Duodenal mucosa (tissue), 2 donors: ENCODE data around the gene KRT36.
A peak's percentile ranks its signal among the peaks of the same experiment; 100 is the strongest.

Source experiments
- H3K27ac ChIP-seq: one replicate; pipeline ENCODE4 v1.7.0; 2013; ENCODE audit warnings: low read depth, low read length
- H3K27me3 ChIP-seq, 2 donors: one replicate each; pipeline ENCODE4 v1.7.0; 2013; ENCODE audit warnings: low read length in 2 of 2, control low read depth in 1 of 2; ENCODE audit not compliant: insufficient read depth in 2 of 2, control insufficient read depth in 1 of 2
- H3K36me3 ChIP-seq, 2 donors: one replicate each; pipeline ENCODE4 v1.7.0; 2013; ENCODE audit warnings: low read length in 2 of 2, control low read depth in 1 of 2; ENCODE audit not compliant: insufficient read depth in 2 of 2, control insufficient read depth in 1 of 2
- H3K4me1 ChIP-seq, 2 donors: one replicate each; pipeline ENCODE4 v1.7.0; 2013; ENCODE audit warnings: low read length in 2 of 2, control low read depth in 1 of 2; ENCODE audit not compliant: insufficient read depth in 2 of 2, control insufficient read depth in 1 of 2
- H3K4me3 ChIP-seq, 2 donors: one replicate each; pipeline ENCODE4 v1.7.0; 2013; ENCODE audit warnings: low read length in 2 of 2, low read depth in 1 of 2
- H3K9ac ChIP-seq, 2 donors: one replicate each; pipeline ENCODE4 v1.7.0; 2013; ENCODE audit warnings: low read length in 2 of 2, low read depth in 1 of 2
- H3K9me3 ChIP-seq, 2 donors: one replicate each; pipeline ENCODE4 v1.7.0; 2013; ENCODE audit warnings: low read length in 2 of 2, control low read depth in 1 of 2; ENCODE audit not compliant: control insufficient read depth in 1 of 2

KRT36 gene

DNA sequence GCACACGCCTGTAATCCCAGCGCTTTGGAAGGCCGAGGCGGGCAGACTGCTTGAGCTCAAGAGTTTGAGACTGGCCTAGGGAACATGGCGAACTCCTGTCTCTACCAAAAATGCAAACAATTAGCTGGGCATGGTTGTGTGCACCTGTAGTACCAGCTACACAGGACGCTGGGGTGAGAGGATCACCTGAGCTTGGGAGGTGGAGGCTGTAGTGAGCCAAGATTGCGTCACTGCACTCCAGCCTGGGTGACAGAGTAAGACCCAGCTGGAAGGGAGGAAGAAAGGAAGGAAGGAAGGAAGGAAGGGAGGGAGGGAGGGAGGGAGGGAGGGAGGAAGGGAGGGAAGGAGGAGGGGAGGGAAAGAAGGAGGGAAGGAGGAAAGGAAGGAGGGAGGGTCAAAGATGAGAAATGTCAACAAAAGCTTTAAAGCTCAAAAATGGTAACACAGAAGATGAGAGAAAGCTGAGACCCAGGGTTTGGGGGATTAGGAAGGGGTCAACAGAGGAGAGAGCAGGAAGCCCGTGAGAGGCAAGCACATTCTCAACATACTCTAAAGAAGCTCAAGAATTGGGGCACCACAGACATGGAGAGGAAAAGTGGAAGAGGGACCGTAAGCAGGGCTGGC lies 43.3 kb upstream of the KRT36 start:
- Histone ChIP-seq H3K27ac (no peak overlapping the region), H3K9me3 (no peaks in the 10 kb centered on the region), H3K27me3 (peaks cover 3 to 15% of the 10 kb centered on the region in 2 donors)

DNA sequence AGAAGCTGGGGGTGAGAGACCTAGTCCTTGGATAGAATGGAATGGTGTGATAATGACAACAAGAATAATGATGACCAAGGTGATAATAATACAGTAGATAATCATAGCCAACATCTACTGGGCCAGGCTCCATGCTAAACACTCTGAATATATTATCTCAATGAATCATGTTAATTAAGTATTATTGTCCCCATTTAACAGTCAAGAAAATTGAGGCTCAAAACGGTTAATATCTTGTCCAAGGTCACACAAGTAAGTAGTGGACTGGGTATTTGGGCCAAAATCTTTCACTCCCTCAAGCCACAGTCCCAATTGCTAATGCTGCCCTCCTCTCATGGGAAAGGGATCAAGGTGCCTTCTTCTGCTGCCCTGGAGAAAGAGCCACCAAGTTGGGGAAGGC lies 42.3 kb upstream of the KRT36 start:
- Histone ChIP-seq H3K4me3 (no peak overlapping the region), H3K27ac (no peak overlapping the region), H3K27me3 (peaks cover 3 to 19% of the 10 kb centered on the region in 2 donors), H3K36me3 (no peaks in the 10 kb centered on the region), H3K4me1 (peaks cover 30% of the 10 kb centered on the region in 2 donors), H3K9ac (no peak overlapping the region), H3K9me3 (no peaks in the 10 kb centered on the region)

More for the DNA sequence above, 43.3 kb upstream of the KRT36 start:
- Histone ChIP-seq H3K4me3 (no peak overlapping the region), H3K36me3 (no peaks in the 10 kb centered on the region), H3K4me1 (peaks cover 30% of the 10 kb centered on the region in 2 donors), H3K9ac (no peak overlapping the region)

DNA sequence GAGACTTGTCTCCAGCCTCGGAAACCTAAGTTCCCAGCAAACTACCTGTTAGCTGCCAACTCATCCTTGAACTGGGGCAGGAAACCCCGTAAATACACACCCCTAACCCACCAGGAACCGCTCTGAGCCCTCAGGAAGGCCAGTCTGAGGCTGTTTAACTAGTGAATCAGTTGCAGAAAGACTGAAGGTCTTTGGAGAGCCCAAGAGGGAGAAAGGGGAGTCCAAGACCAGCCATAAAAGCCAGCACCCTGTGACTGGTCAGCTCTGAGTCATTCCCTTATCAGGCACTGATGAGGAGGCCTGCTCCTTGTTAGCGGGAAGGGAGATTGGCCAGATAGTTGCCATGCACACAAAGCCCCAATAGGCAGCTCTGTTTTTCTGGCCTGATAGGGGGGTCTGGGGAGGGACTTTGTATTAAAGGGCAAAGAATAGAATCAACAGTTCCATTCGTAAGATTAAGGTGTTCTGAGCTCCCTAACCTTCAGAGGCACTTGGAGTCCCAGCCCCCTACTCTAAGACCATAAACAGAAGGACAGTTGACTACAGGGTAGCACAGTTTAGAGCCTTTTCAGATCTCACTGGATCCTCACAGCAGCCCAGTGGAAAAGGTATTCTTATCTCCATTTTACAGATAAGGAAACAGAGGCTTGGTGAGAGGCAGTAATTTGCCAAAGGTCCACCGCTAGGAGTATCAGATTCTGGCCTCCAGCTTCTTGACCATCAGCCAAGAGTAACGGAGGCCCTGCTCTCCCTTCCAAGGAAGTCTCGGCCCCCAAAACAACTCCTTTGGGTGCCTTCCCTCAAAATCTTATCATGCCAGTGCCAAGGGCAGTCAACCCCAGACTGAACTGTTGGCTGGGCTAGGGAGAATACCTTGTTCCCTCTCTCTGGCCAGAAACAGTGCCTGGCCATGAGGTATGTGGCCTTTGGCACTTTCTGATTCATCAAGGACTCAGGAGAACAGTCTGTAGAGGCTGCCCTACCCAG lies 40.6 kb upstream of the KRT36 start:
- Histone ChIP-seq H3K27me3 (peaks cover 3 to 16% of the 10 kb centered on the region in 2 donors), H3K9me3 (no peaks in the 10 kb centered on the region), H3K4me1 (peaks cover 28 to 29% of the 10 kb centered on the region in 2 donors), H3K36me3 (no peaks in the 10 kb centered on the region), H3K4me3 (peak overlapping the region in 1 of 2 donors; percentile 49), H3K9ac (peak overlapping the region; percentile 85 to 90), H3K27ac (peak overlapping the region; percentile 79)

DNA sequence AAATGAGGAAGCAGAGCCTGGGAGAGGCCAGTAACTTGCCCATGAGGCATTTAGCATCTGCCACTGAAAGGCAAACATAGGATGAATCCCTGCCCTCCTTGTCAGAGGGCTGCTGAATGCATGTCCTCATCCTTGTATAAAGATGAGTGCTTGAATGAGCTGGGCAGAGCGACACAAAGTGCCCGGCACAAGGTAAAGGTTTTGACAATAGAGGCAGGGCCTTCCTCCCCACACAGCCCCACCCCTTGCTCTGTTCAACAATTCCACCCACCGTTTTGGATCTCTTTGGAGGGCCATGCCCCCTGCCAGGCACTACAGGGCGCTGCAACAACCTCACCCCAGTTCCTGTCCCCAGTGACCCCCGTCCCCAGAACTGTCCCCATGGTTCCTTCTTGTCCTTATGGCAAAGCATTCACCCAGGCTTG lies 39.8 kb upstream of the KRT36 start:
- Histone ChIP-seq H3K27me3 (peaks cover 3 to 16% of the 10 kb centered on the region in 2 donors), H3K4me1 (peaks cover 34 to 36% of the 10 kb centered on the region in 2 donors), H3K36me3 (peaks cover 1 to 5% of the 10 kb centered on the region in 2 donors), H3K27ac (peak overlapping the region; percentile 79), H3K9ac (peak overlapping the region; percentile 85 to 90), H3K4me3 (peak overlapping the region; percentile 23 to 49), H3K9me3 (no peaks in the 10 kb centered on the region)

DNA sequence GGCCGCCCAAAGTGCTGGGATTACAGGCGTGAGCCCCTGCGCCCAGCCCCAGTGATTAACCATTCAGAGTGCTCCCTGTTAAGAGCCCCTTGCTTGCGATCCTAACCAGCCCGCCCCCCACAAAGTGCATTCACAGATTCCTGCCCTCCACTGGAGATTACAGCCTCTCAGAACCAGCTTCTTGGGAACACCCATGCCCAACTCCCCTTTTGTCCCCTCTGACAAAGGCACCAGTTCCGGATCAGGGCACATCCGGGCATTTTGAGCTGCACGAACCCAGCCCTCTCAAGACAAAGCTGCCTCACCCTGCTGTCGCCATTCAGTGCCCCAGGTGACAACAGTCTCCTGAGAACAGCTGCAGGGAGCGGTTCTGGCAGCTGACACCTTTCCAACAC lies 39.2 kb upstream of the KRT36 start:
- peaks cover 3 to 16% of the 10 kb centered on the region in 2 donors for H3K27me3 ChIP-seq
- H3K9ac ChIP-seq: peak overlapping the region; percentile 85 to 90
- H3K36me3 ChIP-seq: peaks cover 4 to 9% of the 10 kb centered on the region in 2 donors
- peaks cover 34 to 41% of the 10 kb centered on the region in 2 donors for H3K4me1 ChIP-seq
- H3K27ac ChIP-seq: peak overlapping the region; percentile 79
- H3K4me3 ChIP-seq: peak overlapping the region; percentile 23 to 49
- H3K9me3 ChIP-seq: no peaks in the 10 kb centered on the region

DNA sequence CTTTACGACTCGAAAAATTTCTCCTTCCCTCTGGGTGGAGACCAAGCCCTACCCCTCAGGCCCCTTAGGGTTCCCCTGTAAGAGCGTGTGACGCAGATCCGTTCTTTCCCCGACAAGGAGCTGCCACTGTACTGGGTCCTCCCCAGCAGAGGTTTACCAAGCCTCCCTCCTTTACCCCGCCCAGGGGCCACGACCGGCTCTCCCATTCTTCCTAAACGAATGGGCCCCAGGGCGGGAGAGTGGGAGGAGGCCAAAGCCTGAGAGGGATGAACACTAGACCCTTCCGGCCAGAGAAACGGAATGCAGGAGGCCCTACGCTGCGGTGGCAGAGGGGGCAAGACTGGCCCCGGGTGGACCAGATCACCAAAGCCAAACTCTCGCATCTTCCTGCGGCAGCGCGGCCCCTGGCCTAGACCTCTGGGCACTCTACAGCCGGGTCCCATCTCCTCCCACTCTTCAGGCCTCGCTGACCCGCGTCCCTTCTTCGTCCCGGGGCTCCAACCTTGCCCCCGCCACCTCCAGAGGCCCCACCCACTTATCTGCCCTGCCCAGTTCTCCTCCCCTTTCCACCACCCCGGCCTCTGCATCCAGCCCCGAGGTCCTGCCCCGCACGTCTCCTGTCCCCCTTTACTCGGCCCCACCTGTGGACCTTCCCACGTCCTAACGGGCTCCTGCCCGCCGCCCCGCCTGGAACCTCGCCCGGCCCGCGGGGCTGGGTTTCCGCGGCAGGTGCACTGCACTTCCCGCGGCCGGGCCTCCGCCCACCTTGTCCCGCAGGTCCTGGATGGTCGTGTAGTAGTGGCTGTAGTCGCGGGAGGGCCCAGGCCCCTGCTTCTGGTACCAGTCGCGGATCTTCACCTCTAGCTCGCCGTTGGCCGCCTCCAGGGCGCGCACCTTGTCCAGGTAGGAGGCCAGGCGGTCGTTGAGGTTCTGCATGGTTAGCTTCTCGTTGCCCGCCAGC lies 37.6 kb upstream of the KRT36 start:
- Histone ChIP-seq H3K4me3 (peak overlapping the region; percentile 80 to 83), H3K9ac (peak overlapping the region; percentile 85 to 90), H3K4me1 (peaks cover 45 to 57% of the 10 kb centered on the region in 2 donors), H3K27ac (peak overlapping the region; percentile 90), H3K9me3 (no peaks in the 10 kb centered on the region), H3K27me3 (peaks cover 3 to 16% of the 10 kb centered on the region in 2 donors), H3K36me3 (peaks cover 4 to 17% of the 10 kb centered on the region in 2 donors)

DNA sequence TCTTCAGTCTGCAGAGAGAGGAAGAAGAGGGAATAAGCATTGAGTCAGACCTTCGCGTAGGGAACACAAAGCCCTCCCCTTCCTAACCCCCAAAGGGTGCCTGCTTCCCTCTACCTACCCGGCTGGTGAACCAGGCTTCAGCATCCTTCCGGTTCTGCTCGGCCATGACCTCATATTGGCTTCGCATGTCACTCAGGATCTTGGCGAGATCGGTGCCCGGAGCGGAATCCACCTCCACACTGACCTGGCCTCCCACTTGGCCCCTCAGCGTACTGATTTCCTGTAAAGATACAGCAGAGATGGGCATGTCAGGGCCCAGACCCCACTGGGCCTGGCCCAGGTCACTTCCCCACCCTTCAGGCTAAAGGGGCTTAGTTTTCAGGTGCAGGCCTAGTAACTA lies 34.6 kb upstream of the KRT36 start:
- peaks cover 2 to 13% of the 10 kb centered on the region in 2 donors for H3K27me3 ChIP-seq
- peak overlapping the region in 1 of 2 donors; percentile 4 for H3K4me3 ChIP-seq
- peaks cover 55 to 69% of the 10 kb centered on the region in 2 donors for H3K4me1 ChIP-seq
- H3K36me3 ChIP-seq: peaks cover 4 to 17% of the 10 kb centered on the region in 2 donors
- no peak overlapping the region for H3K27ac ChIP-seq
- peak overlapping the region; percentile 20 to 25 for H3K9ac ChIP-seq
- H3K9me3 ChIP-seq: no peaks in the 10 kb centered on the region

DNA sequence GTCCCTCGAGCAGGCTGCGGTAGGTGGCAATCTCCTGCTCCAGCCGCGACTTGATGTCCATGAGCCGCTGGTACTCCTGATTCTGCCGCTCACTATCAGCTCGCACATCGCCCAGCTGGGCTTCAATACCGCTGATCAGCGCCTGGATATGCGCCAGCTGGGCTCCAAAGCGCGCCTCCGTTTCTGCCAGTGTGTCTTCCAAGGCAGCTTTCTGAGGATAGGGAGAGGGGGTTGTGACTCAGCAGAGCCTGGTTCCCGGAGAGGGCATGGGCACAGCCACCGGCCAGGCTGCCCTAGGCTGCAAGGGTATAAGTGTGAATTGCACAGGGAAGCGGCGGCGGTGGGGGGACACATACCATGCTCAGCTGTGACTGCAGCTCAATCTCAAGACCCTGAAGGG lies 34.1 kb upstream of the KRT36 start:
- peak overlapping the region in 1 of 2 donors; percentile 20 for H3K9ac ChIP-seq
- H3K4me3 ChIP-seq: peak overlapping the region in 1 of 2 donors; percentile 4

DNA sequence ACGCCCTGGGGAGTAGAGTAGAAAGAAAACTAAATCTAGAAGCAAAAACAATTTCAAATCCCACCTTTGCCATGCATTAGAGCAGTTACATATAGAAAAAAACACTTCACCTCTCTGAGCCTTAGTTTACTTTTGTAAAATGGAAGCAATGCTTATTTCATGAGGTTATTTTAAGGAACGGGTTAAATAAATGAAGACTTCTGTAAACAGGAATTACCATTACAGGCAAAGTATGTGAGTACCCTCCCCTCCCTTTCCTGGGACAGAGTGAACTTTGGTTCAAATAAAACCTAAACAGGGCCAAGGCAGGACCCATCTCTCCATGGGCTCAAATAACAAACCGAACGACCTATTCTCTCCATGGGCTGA lies 33.5 kb upstream of the KRT36 start:
- Histone ChIP-seq H3K9ac (no peak overlapping the region), H3K36me3 (peaks cover 4 to 17% of the 10 kb centered on the region in 2 donors), H3K9me3 (no peaks in the 10 kb centered on the region), H3K4me1 (peaks cover 57 to 70% of the 10 kb centered on the region in 2 donors), H3K27ac (no peak overlapping the region), H3K27me3 (peaks cover 0 to 6% of the 10 kb centered on the region in 2 donors), H3K4me3 (peak overlapping the region in 1 of 2 donors; percentile 4)

More for the DNA sequence above, 34.1 kb upstream of the KRT36 start:
- Histone ChIP-seq H3K27me3 (peaks cover 0 to 9% of the 10 kb centered on the region in 2 donors), H3K36me3 (peaks cover 4 to 17% of the 10 kb centered on the region in 2 donors), H3K27ac (no peak overlapping the region), H3K9me3 (no peaks in the 10 kb centered on the region), H3K4me1 (peaks cover 55 to 69% of the 10 kb centered on the region in 2 donors)
